ENCODE results near the gene MTCL1. TPM values are rescaled to one million over a fixed set of nuclear protein-coding genes. Genes with fewer than 3 reads are reported as not detected.
A peak's percentile ranks its signal among the peaks of the same experiment; 100 is the strongest.

MTCL1 gene
- total RNA-seq, 1 donor from 2014 or later, result 0.80 TPM

GRCh38 chr18:8744038-8744437 is 38.7 kb downstream of the MTCL1 start:
- intact Hi-C loops (cut with micrococcal nuclease), result no loop called here
- Mint-ChIP-seq H3K4me3 (no peak overlapping the region), H3K9me3 (peaks cover 21% of the 10 kb centered on the region), H3K27me3 (ENCODE audit: insufficient read depth) (peaks cover 7% of the 10 kb centered on the region), H3K36me3 (ENCODE audit: low read depth) (no peaks in the 10 kb centered on the region), H3K4me1 (ENCODE audit: low read depth) (peaks cover 17% of the 10 kb centered on the region), H3K27ac (no peak overlapping the region)
- DNase-seq (ENCODE audit: low spot score), result no peak

GRCh38 chr18:8744656-8745055 is 39.3 kb downstream of the MTCL1 start:
- peaks cover 17% of the 10 kb centered on the region for H3K4me1 Mint-ChIP-seq (ENCODE audit: low read depth)
- no peak overlapping the region for H3K4me3 Mint-ChIP-seq
- H3K27me3 Mint-ChIP-seq (ENCODE audit: insufficient read depth), result peaks cover 7% of the 10 kb centered on the region
- no peak overlapping the region for H3K27ac Mint-ChIP-seq
- H3K36me3 Mint-ChIP-seq (ENCODE audit: low read depth), result no peaks in the 10 kb centered on the region
- peaks cover 21% of the 10 kb centered on the region for H3K9me3 Mint-ChIP-seq
- intact Hi-C loops (cut with micrococcal nuclease), result no loop called here
- DNase-seq (ENCODE audit: low spot score), result no peak

GRCh38 chr18:8745355-8746014 is 40.1 kb downstream of the MTCL1 start:
- intact Hi-C loops (cut with micrococcal nuclease), result no loop called here
- no peaks in the 10 kb centered on the region for H3K36me3 Mint-ChIP-seq (ENCODE audit: low read depth)
- H3K4me1 Mint-ChIP-seq (ENCODE audit: low read depth), result peaks cover 17% of the 10 kb centered on the region
- peaks cover 7% of the 10 kb centered on the region for H3K27me3 Mint-ChIP-seq (ENCODE audit: insufficient read depth)
- no peak for DNase-seq (ENCODE audit: low spot score)
- peaks cover 21% of the 10 kb centered on the region for H3K9me3 Mint-ChIP-seq
- H3K27ac Mint-ChIP-seq, result no peak overlapping the region
- H3K4me3 Mint-ChIP-seq, result no peak overlapping the region

- peaks cover 7% of the 10 kb centered on the region for H3K27me3 Mint-ChIP-seq (ENCODE audit: insufficient read depth)
- H3K4me1 Mint-ChIP-seq (ENCODE audit: low read depth), result peaks cover 17% of the 10 kb centered on the region
- peaks cover 11% of the 10 kb centered on the region for H3K9me3 Mint-ChIP-seq
- H3K36me3 Mint-ChIP-seq (ENCODE audit: low read depth), result no peaks in the 10 kb centered on the region
- H3K4me3 Mint-ChIP-seq, result no peak overlapping the region
- no peak overlapping the region for H3K27ac Mint-ChIP-seq
- DNase-seq (ENCODE audit: low spot score), result no peak
- intact Hi-C loops (cut with micrococcal nuclease), result no loop called here
These were observed 42.1 kb downstream of the MTCL1 start for GRCh38 chr18:8747440-8747937.

GRCh38 chr18:8749492-8749891 is 44.1 kb downstream of the MTCL1 start:
- no peak for DNase-seq (ENCODE audit: low spot score)
- intact Hi-C loops (cut with micrococcal nuclease), result no loop called here
- Mint-ChIP-seq H3K27me3 (ENCODE audit: insufficient read depth) (peaks cover 7% of the 10 kb centered on the region), H3K27ac (no peak overlapping the region), H3K36me3 (ENCODE audit: low read depth) (no peaks in the 10 kb centered on the region), H3K4me3 (no peak overlapping the region), H3K4me1 (ENCODE audit: low read depth) (peaks cover 19% of the 10 kb centered on the region), H3K9me3 (no peaks in the 10 kb centered on the region)

- Mint-ChIP-seq H3K4me3 (no peak overlapping the region), H3K4me1 (ENCODE audit: low read depth) (peaks cover 18% of the 10 kb centered on the region), H3K9me3 (no peaks in the 10 kb centered on the region), H3K27ac (no peak overlapping the region), H3K27me3 (ENCODE audit: insufficient read depth) (peaks cover 4% of the 10 kb centered on the region), H3K36me3 (ENCODE audit: low read depth) (no peaks in the 10 kb centered on the region)
- intact Hi-C loops (cut with micrococcal nuclease), result no loop called here
- DNase-seq (ENCODE audit: low spot score), result no peak
These were observed 45.6 kb downstream of the MTCL1 start for GRCh38 chr18:8750954-8751415.

- H3K9me3 Mint-ChIP-seq, result no peaks in the 10 kb centered on the region
- no peak overlapping the region for H3K27ac Mint-ChIP-seq
- no peak overlapping the region for H3K4me3 Mint-ChIP-seq
- intact Hi-C loops (cut with micrococcal nuclease), result no loop called here
- no peaks in the 10 kb centered on the region for H3K36me3 Mint-ChIP-seq (ENCODE audit: low read depth)
- peaks cover 5% of the 10 kb centered on the region for H3K27me3 Mint-ChIP-seq (ENCODE audit: insufficient read depth)
- no peak for DNase-seq (ENCODE audit: low spot score)
- peaks cover 24% of the 10 kb centered on the region for H3K4me1 Mint-ChIP-seq (ENCODE audit: low read depth)
These were observed 46.3 kb downstream of the MTCL1 start for GRCh38 chr18:8751692-8752091.

GRCh38 chr18:8752329-8752728 is 47.0 kb downstream of the MTCL1 start:
- no peak overlapping the region for H3K4me3 Mint-ChIP-seq
- peaks cover 8% of the 10 kb centered on the region for H3K27me3 Mint-ChIP-seq (ENCODE audit: insufficient read depth)
- H3K9me3 Mint-ChIP-seq, result no peaks in the 10 kb centered on the region
- H3K27ac Mint-ChIP-seq, result no peak overlapping the region
- H3K4me1 Mint-ChIP-seq (ENCODE audit: low read depth), result peaks cover 24% of the 10 kb centered on the region
- no peak for DNase-seq (ENCODE audit: low spot score)
- no peaks in the 10 kb centered on the region for H3K36me3 Mint-ChIP-seq (ENCODE audit: low read depth)
- intact Hi-C loops (cut with micrococcal nuclease), result no loop called here

GRCh38 chr18:8754995-8755960 is 49.9 kb downstream of the MTCL1 start:
- Mint-ChIP-seq H3K27me3 (ENCODE audit: insufficient read depth) (peaks cover 21% of the 10 kb centered on the region), H3K4me3 (no peak overlapping the region), H3K36me3 (ENCODE audit: low read depth) (no peaks in the 10 kb centered on the region), H3K27ac (no peak overlapping the region), H3K4me1 (ENCODE audit: low read depth) (peaks cover 24% of the 10 kb centered on the region), H3K9me3 (no peaks in the 10 kb centered on the region)
- peak; percentile 24 for DNase-seq (ENCODE audit: low spot score)
- intact Hi-C loops (cut with micrococcal nuclease), result no loop called here

GRCh38 chr18:8756571-8756970 is 51.2 kb downstream of the MTCL1 start:
- intact Hi-C loops (cut with micrococcal nuclease), result no loop called here
- H3K27me3 Mint-ChIP-seq (ENCODE audit: insufficient read depth), result peaks cover 25% of the 10 kb centered on the region
- H3K4me1 Mint-ChIP-seq (ENCODE audit: low read depth), result peaks cover 24% of the 10 kb centered on the region
- no peak for DNase-seq (ENCODE audit: low spot score)
- no peaks in the 10 kb centered on the region for H3K36me3 Mint-ChIP-seq (ENCODE audit: low read depth)
- H3K9me3 Mint-ChIP-seq, result peaks cover 3% of the 10 kb centered on the region
- H3K27ac Mint-ChIP-seq, result no peak overlapping the region
- H3K4me3 Mint-ChIP-seq, result no peak overlapping the region

- intact Hi-C loops (cut with micrococcal nuclease), result no loop called here
- peaks cover 24% of the 10 kb centered on the region for H3K4me1 Mint-ChIP-seq (ENCODE audit: low read depth)
- peaks cover 12% of the 10 kb centered on the region for H3K9me3 Mint-ChIP-seq
- H3K27ac Mint-ChIP-seq, result no peak overlapping the region
- peaks cover 26% of the 10 kb centered on the region for H3K27me3 Mint-ChIP-seq (ENCODE audit: insufficient read depth)
- H3K36me3 Mint-ChIP-seq (ENCODE audit: low read depth), result no peaks in the 10 kb centered on the region
- no peak overlapping the region for H3K4me3 Mint-ChIP-seq
- no peak for DNase-seq (ENCODE audit: low spot score)
These were observed 52.1 kb downstream of the MTCL1 start for GRCh38 chr18:8757396-8757997.

- Mint-ChIP-seq H3K9me3 (peaks cover 13% of the 10 kb centered on the region), H3K4me1 (ENCODE audit: low read depth) (peaks cover 24% of the 10 kb centered on the region), H3K27me3 (ENCODE audit: insufficient read depth) (peaks cover 26% of the 10 kb centered on the region), H3K36me3 (ENCODE audit: low read depth) (no peaks in the 10 kb centered on the region), H3K27ac (no peak overlapping the region), H3K4me3 (no peak overlapping the region)
- intact Hi-C loops (cut with micrococcal nuclease), result no loop called here
- DNase-seq (ENCODE audit: low spot score), result no peak
These were observed 53.1 kb downstream of the MTCL1 start for GRCh38 chr18:8758466-8758865.

GRCh38 chr18:8760984-8761383 is 55.6 kb downstream of the MTCL1 start:
- peaks cover 24% of the 10 kb centered on the region for H3K27me3 Mint-ChIP-seq (ENCODE audit: insufficient read depth)
- H3K27ac Mint-ChIP-seq, result no peak overlapping the region
- H3K4me3 Mint-ChIP-seq, result no peak overlapping the region
- intact Hi-C loops (cut with micrococcal nuclease), result no loop called here
- H3K36me3 Mint-ChIP-seq (ENCODE audit: low read depth), result no peaks in the 10 kb centered on the region
- H3K4me1 Mint-ChIP-seq (ENCODE audit: low read depth), result peaks cover 7% of the 10 kb centered on the region
- H3K9me3 Mint-ChIP-seq, result peaks cover 13% of the 10 kb centered on the region
- no peak for DNase-seq (ENCODE audit: low spot score)
